HUES48 (cell line): Measurements from ENCODE around the gene CTSH.

ENCODE experiments used
- H3K27ac ChIP-seq: one replicate; pipeline ENCODE4 v1.7.0; 2013; ENCODE audit warnings: low read depth, low read length, inconsistent platforms
- H3K27me3 ChIP-seq: 2 replicates; pipeline ENCODE4 v1.6.1; 2013; ENCODE audit warnings: mild to moderate bottlenecking, low read length; ENCODE audit not compliant: control insufficient read depth, insufficient read depth
- H3K36me3 ChIP-seq: 2 replicates; pipeline ENCODE4 v1.6.1; 2013; ENCODE audit warnings: low read length; ENCODE audit not compliant: control insufficient read depth, insufficient read depth
- H3K4me1 ChIP-seq: 2 replicates; pipeline ENCODE4 v1.6.1; 2013; ENCODE audit warnings: mild to moderate bottlenecking, low read length; ENCODE audit not compliant: control insufficient read depth, insufficient read depth
- H3K4me3 ChIP-seq: 2 replicates; pipeline ENCODE4 v1.5.1; 2013; ENCODE audit warnings: mild to moderate bottlenecking, low read depth, low read length
- H3K9ac ChIP-seq: 2 replicates; pipeline ENCODE4 v1.6.1; 2013; ENCODE audit warnings: mild to moderate bottlenecking, low read depth, low read length, moderate library complexity
- H3K9me3 ChIP-seq: 2 replicates; pipeline ENCODE4 v1.6.1; 2013; ENCODE audit warnings: low read length; ENCODE audit not compliant: control insufficient read depth, insufficient read depth

CTSH gene

GRCh38 chr15:78985859-78986475 is 41.1 kb upstream of the CTSH start:
- no peak overlapping the region for H3K27ac ChIP-seq

GRCh38 chr15:78984041-78984440 is 39.2 kb upstream of the CTSH start:
- H3K36me3 ChIP-seq = no peaks in the 10 kb centered on the region
- no peaks in the 10 kb centered on the region for H3K4me1 ChIP-seq
- H3K9me3 ChIP-seq = no peaks in the 10 kb centered on the region
- H3K27me3 ChIP-seq = 0 out of 2 replicates have a peak, but pooled peaks cover 4% of the 10 kb centered on the region
- H3K4me3 ChIP-seq = no peak overlapping the region
- no peak overlapping the region for H3K27ac ChIP-seq
- H3K9ac ChIP-seq = no peak overlapping the region

More at GRCh38 chr15:78985859-78986475, 41.1 kb upstream of the CTSH start:
- Histone ChIP-seq H3K4me1 (no peaks in the 10 kb centered on the region), H3K9me3 (no peaks in the 10 kb centered on the region), H3K4me3 (no peak overlapping the region), H3K27me3 (no peaks in the 10 kb centered on the region), H3K36me3 (no peaks in the 10 kb centered on the region), H3K9ac (no peak overlapping the region)

DNA sequence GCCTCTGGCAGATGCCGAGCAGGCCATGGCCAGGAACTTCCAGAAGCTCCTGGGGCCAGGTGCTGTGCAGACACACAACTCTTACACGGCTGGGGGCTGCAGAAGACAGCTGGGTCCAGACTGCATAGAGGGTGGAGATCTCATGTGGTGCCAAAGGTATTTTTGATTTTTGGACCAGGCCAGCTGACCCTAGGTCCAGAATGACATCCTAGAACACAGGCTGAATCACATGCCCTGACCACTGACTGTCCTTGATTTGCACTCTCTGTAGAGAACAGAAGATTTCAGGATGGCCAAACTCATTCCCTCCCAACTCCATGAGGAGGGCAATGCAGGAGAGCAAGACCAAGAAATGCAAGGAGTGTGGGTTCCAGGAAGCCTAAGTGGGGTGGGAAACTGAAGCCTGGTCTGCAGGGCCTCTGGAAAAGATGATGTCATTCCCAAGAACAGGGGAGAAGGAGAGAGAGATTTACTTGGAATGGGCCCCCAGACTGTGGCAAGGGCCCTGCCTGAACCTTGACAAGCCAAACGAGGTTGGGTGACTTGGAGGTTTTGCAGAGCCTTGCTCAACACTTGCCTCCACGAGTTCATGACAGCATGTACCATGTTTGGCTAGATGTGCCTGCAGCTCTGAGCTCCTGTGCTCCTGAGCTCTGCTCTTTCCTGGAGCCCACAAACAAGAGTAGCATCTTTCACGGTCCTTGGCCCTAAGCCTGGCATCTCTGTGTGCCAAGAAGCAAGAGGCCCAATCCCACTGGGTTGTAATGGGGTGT is 38.5 kb upstream of the CTSH start:
- no peaks in the 10 kb centered on the region for H3K9me3 ChIP-seq
- H3K27me3 ChIP-seq = peaks cover 6% of the 10 kb centered on the region; the same call in 1 of the 2 replicates
- no peak overlapping the region for H3K4me3 ChIP-seq
- H3K9ac ChIP-seq = no peak overlapping the region
- no peaks in the 10 kb centered on the region for H3K36me3 ChIP-seq
- H3K27ac ChIP-seq = no peak overlapping the region
- no peaks in the 10 kb centered on the region for H3K4me1 ChIP-seq

DNA sequence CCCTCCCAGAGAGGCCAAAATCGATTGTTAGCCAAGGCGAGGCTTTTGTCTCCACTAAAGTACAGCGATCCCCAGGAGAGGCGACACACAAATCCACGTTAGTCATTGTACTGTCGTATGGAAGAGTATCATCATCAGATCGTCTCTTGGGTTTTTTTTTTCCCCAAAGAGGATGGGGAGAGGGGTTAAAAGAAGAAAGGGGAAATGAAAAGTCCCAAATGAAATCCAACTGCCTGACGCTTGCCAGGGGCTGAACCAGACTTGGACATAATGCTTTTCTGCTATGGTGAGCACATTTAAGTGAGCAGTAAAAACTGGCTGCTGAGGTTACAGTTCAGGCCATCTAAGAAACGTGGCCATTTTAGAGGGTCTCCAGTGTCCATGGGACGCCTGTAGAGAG is 37.9 kb upstream of the CTSH start:
- Histone ChIP-seq H3K27ac (no peak overlapping the region), H3K9me3 (no peaks in the 10 kb centered on the region), H3K4me3 (no peak overlapping the region), H3K9ac (no peak overlapping the region), H3K27me3 (peaks cover 6% of the 10 kb centered on the region; the same call in 1 of the 2 replicates), H3K4me1 (no peaks in the 10 kb centered on the region), H3K36me3 (no peaks in the 10 kb centered on the region)

GRCh38 chr15:78981532-78982313 is 36.9 kb upstream of the CTSH start:
- Histone ChIP-seq H3K36me3 (no peaks in the 10 kb centered on the region), H3K9me3 (no peaks in the 10 kb centered on the region), H3K27ac (no peak overlapping the region), H3K9ac (no peak overlapping the region), H3K4me1 (no peaks in the 10 kb centered on the region), H3K4me3 (no peak overlapping the region), H3K27me3 (peaks cover 6% of the 10 kb centered on the region; the same call in 1 of the 2 replicates)

- Histone ChIP-seq H3K27ac (no peak overlapping the region), H3K4me3 (no peak overlapping the region), H3K4me1 (no peaks in the 10 kb centered on the region), H3K36me3 (no peaks in the 10 kb centered on the region), H3K9me3 (no peaks in the 10 kb centered on the region), H3K9ac (peak overlapping the region; percentile 63), H3K27me3 (peaks cover 6% of the 10 kb centered on the region; the same call in 1 of the 2 replicates)
Observed at GRCh38 chr15:78979456-78980320, 34.8 kb upstream of the CTSH start.

GRCh38 chr15:78978601-78979179 is 33.8 kb upstream of the CTSH start:
- no peaks in the 10 kb centered on the region for H3K4me1 ChIP-seq
- peaks cover 6% of the 10 kb centered on the region; the same call in 1 of the 2 replicates for H3K27me3 ChIP-seq
- H3K4me3 ChIP-seq = no peak overlapping the region
- H3K9ac ChIP-seq = no peak overlapping the region
- H3K36me3 ChIP-seq = no peaks in the 10 kb centered on the region
- no peaks in the 10 kb centered on the region for H3K9me3 ChIP-seq
- H3K27ac ChIP-seq = no peak overlapping the region

DNA sequence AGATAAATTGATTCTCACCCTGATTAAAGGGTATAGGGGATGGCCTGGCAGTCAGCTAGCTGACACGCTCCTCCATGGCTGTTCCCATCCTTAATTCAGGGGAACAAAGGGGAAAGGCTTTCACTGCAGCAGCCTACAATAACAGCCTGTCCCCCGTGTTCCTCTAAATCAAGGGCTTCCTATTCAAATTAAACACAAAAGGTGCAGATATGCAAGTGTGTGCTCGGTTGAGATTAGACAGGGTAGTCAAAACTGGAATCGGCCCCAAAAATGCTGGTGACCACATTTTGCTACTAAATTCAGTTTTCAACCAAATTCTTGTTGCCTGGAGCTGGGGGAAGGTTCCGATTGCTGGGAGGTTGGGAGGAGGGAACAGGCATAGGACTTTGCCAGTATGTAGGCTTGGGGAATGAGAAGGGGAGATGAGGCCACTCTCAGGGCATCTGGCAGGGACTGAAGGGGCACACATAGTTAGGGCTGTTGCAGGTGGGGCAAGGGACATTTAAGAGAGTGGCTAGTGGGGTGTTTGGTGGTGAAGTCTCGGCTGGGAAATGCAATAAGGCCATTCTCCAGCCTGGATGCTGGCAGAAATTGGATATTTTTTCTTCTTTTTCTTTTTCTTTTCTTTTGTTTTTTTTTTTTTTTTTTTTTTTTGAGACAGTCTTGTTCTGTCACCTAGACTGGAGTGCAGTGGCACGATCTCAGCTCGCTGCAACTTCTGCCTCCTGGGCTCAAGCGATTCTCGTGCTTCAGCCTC is 32.9 kb upstream of the CTSH start:
- H3K27me3 ChIP-seq = peaks cover 6% of the 10 kb centered on the region; the same call in 1 of the 2 replicates
- H3K27ac ChIP-seq = no peak overlapping the region
- no peak overlapping the region for H3K9ac ChIP-seq
- H3K4me3 ChIP-seq = no peak overlapping the region
- no peaks in the 10 kb centered on the region for H3K36me3 ChIP-seq
- H3K9me3 ChIP-seq = no peaks in the 10 kb centered on the region
- H3K4me1 ChIP-seq = no peaks in the 10 kb centered on the region

DNA sequence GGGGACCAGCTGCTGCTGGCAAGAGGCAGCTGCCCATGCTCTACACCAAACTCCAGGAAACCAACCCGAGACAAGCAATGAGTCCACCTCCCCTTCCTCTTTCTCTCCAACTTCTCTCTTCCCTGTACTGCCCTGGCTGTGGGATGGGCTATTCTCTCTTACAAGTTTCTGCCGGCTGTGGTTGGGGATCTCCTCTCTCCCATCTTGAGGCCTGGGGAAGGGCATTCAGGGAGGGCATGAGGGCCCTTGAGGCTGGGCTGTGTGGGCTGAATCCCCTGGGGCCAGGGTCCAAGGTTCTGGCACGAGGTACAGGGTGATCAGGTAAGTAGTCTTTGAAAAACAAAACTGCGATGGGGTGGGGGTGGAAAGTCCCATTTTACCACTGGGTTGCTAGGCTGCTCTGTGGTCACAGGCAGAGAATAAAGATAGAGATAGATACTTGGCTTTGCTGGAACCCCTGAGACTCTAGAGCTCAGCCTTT is 32.3 kb upstream of the CTSH start:
- H3K4me3 ChIP-seq = no peak overlapping the region
- H3K9ac ChIP-seq = no peak overlapping the region
- no peaks in the 10 kb centered on the region for H3K9me3 ChIP-seq
- no peak overlapping the region for H3K27ac ChIP-seq
- peaks cover 6% of the 10 kb centered on the region; the same call in 1 of the 2 replicates for H3K27me3 ChIP-seq
- H3K4me1 ChIP-seq = no peaks in the 10 kb centered on the region
- H3K36me3 ChIP-seq = no peaks in the 10 kb centered on the region
